ENCODE results near the gene RPL34.

- TF ChIP-seq CTCF (conservative IDR thresholded peaks at IDR 0.05; ENCODE audit: low read length) (no peak), EZH2phosphoT487 (IDR thresholded peaks at IDR 0.05; ENCODE audit: borderline replicate concordance) (no peak)
Observed at GRCh38 chr4:108601106-108601505, 19.3 kb upstream of the RPL34 start.

Measured in Loucy (cell line).